Upper lobe of right lung (tissue), 1 donor: ENCODE measurements around the gene CXCL8. TPM values are rescaled to one million over a fixed set of nuclear protein-coding genes. Genes with fewer than 3 reads are reported as not detected.
A peak's percentile ranks its signal among the peaks of the same experiment; 100 is the strongest.
"Not testable (repeated sequence)": the region's sequence is repeated elsewhere in the genome, so short reads cannot be mapped to it uniquely, and the experiment has no call there.

ENCODE experiments used
- ATAC-seq: fragments of 200-7000 bp; cut with Tn5 transposase; one replicate; pipeline ENCODE4 v1.9.1; 2020; ENCODE audit warnings: mild to moderate bottlenecking, moderate library complexity
- DNase-seq: peaks from one replicate; pipeline ENCODE4 v3.0.0-alpha.2; 2020
- H3K27ac ChIP-seq: fragments of 200-600 bp; one replicate; pipeline ENCODE4 v1.8.0; 2022
- H3K27me3 ChIP-seq: fragments of 200-600 bp; one replicate; pipeline ENCODE4 v1.8.0; 2022; ENCODE audit warnings: mild to moderate bottlenecking
- H3K36me3 ChIP-seq: fragments of 200-600 bp; one replicate; pipeline ENCODE4 v1.8.0; 2022
- H3K4me1 ChIP-seq: fragments of 200-600 bp; one replicate; pipeline ENCODE4 v1.8.0; 2022
- H3K4me3 ChIP-seq: fragments of 200-600 bp; one replicate; pipeline ENCODE4 v1.8.0; 2022; ENCODE audit warnings: mild to moderate bottlenecking
- H3K9me3 ChIP-seq: fragments of 200-600 bp; one replicate; pipeline ENCODE4 v1.8.0; 2022
- intact Hi-C: fragments of 100-400 bp; cut with DNase I; formaldehyde crosslinking; loops from one replicate; pipeline ENCODE4 v1.11.0; 2022
- long read RNA-seq: library from polyadenylated mRNA; unstranded; transcript quantifications from one replicate; pipeline ENCODE4 v2.0.0, GENCODE V29; 2021
- total RNA-seq: library from RNA; stranded (reverse); fragmentation: NEBNext Ultra II Directional; extraction: Animal tissue kit (Norgen Biotek cat#: 25700); gene quantifications from one replicate; pipeline ENCODE4 v1.2.1, GENCODE V29; 2021
- TF ChIP-seq, protein P1 (sequence below): fragments of 200-600 bp; IDR thresholded peaks from one replicate; pipeline ENCODE4 v1.8.0; 2022; ENCODE audit warnings: antibody characterized with exemption
- donor health status: DM: no; HTN: yes; CAD: no; lungs with severe emphysema.

Gene CXCL8
- total RNA-seq = 10.7 TPM
- long read RNA-seq, transcript CXCL8-201 (4 exons, 1,705 nt) = major isoform, 5 of 6 reads
- long read RNA-seq, partial matches to known transcripts = 0 of 6 reads
- long read RNA-seq, other reads (novel, unspliced or antisense) = 1 of 6 reads

DNA sequence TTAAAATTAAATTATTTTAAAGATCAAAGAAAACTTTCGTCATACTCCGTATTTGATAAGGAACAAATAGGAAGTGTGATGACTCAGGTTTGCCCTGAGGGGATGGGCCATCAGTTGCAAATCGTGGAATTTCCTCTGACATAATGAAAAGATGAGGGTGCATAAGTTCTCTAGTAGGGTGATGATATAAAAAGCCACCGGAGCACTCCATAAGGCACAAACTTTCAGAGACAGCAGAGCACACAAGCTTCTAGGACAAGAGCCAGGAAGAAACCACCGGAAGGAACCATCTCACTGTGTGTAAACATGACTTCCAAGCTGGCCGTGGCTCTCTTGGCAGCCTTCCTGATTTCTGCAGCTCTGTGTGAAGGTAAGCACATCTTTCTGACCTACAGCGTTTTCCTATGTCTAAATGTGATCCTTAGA is at the start of gene CXCL8:
CXCL8 (plus strand) TSS at position 217 of the 426 bp plus-strand sequence; CDS start at position 307, 90 bp downstream.
- Histone ChIP-seq H3K27me3 (no peaks in the 10 kb centered on the region), H3K36me3 (no peaks in the 10 kb centered on the region), H3K4me3 (no peak within 1 kb of the TSS), H3K9me3 (no peaks in the 10 kb centered on the region), H3K27ac (no peak within 1 kb of the TSS), H3K4me1 (peaks cover 21% of the 10 kb centered on the region)
- no peak for DNase-seq
- intact Hi-C loops = no loop called here
- TF ChIP-seq, protein P1, sequence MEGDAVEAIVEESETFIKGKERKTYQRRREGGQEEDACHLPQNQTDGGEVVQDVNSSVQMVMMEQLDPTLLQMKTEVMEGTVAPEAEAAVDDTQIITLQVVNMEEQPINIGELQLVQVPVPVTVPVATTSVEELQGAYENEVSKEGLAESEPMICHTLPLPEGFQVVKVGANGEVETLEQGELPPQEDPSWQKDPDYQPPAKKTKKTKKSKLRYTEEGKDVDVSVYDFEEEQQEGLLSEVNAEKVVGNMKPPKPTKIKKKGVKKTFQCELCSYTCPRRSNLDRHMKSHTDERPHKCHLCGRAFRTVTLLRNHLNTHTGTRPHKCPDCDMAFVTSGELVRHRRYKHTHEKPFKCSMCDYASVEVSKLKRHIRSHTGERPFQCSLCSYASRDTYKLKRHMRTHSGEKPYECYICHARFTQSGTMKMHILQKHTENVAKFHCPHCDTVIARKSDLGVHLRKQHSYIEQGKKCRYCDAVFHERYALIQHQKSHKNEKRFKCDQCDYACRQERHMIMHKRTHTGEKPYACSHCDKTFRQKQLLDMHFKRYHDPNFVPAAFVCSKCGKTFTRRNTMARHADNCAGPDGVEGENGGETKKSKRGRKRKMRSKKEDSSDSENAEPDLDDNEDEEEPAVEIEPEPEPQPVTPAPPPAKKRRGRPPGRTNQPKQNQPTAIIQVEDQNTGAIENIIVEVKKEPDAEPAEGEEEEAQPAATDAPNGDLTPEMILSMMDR = no peak
- peak; percentile 89 for ATAC-seq

DNA sequence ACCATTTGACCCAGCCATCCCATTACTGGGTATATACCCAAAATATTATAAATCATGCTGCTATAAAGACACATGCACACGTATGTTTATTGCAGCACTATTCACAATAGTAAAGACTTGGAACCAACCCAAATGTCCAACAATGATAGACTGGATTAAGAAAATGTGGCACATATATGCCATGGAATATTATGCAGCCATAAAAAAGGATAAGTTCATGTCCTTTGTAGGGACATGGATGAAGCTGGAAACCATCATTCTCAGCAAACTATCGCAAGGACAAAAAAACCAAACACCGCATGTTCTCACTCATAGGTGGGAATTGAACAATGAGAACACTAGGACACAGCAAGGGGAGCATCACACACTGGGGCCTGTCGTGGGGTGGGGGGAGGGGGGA is 49.2 kb upstream of the CXCL8 start:
- H3K27ac ChIP-seq, intact Hi-C loops, H3K27me3 ChIP-seq, DNase-seq, H3K4me1 ChIP-seq, H3K4me3 ChIP-seq, ATAC-seq, H3K36me3 ChIP-seq, H3K9me3 ChIP-seq: not testable (repeated sequence)

DNA sequence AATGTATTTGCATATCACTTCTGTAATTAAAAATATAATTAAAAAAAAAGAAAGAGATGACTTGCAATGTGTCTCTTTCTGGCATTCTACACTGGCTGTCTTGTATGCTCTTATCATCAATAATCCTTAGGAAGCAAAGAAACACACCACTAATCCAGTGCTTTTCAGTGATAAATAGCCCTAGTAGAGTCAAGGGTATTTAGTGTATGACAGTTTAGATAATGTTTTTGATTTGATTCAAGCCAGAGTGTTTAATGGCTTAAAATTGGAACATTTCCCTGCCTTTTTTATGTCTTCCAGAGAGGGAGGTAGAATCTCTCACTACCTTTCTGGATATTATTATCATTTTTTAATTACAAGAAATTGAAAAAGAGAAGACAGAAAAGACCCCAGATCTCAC is 48.6 kb upstream of the CXCL8 start:
- TF ChIP-seq, protein P1 = no peak
- H3K4me3 ChIP-seq = no peak overlapping the region

DNA sequence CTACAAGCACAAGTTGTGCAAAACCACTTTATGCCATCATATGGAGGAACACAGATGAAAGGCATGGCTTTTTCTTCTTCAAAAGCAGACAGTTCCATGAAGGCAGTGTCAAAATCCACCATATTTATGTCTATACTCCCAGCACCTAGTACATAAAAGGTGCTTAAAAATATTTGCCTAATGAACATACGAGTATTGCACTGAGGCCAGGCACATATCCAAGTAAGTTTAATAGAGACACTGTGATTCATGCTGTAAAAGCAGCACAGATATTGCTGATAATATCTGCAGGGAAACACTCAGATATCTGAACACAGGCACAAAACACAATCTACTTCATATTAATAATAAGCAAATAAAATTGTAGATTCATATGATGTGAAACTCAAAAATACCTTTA is 48.1 kb upstream of the CXCL8 start:
- TF ChIP-seq, protein P1 = no peak
- no peak for ATAC-seq
- no peaks in the 10 kb centered on the region for H3K27me3 ChIP-seq
- DNase-seq = no peak
- H3K27ac ChIP-seq = no peak overlapping the region
- H3K4me3 ChIP-seq = no peak overlapping the region
- H3K4me1 ChIP-seq = no peaks in the 10 kb centered on the region
- H3K9me3 ChIP-seq = no peaks in the 10 kb centered on the region
- H3K36me3 ChIP-seq = no peaks in the 10 kb centered on the region
- intact Hi-C loops = no loop called here

More for the DNA sequence above, 48.6 kb upstream of the CXCL8 start:
- Histone ChIP-seq H3K9me3 (no peaks in the 10 kb centered on the region), H3K27ac (no peak overlapping the region), H3K36me3 (no peaks in the 10 kb centered on the region), H3K27me3 (no peaks in the 10 kb centered on the region), H3K4me1 (no peaks in the 10 kb centered on the region)
- ATAC-seq (no peak), DNase-seq (no peak)
- intact Hi-C loops = no loop called here

DNA sequence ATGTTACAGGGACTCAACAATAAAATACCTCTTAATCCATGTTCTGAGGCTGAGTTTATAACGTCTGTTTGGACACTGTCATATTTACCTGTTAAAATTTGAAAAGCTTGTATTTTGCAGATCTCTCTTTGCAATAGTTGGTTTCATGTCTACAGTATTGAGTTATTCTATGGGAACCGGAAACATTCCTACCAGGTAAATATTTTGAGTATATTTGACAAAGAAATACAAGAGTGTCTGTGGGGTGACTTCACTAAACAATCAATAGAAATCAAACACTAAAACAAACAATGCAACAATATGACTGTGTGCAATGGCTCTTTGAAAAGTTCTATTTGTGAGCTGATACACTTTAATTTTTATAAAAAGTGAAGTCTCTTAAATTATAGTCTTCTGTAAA is 47.7 kb upstream of the CXCL8 start:
- H3K27ac ChIP-seq = no peak overlapping the region
- no peak overlapping the region for H3K4me3 ChIP-seq
- DNase-seq = no peak
- no peaks in the 10 kb centered on the region for H3K27me3 ChIP-seq
- ATAC-seq = no peak
- H3K36me3 ChIP-seq = no peaks in the 10 kb centered on the region
- intact Hi-C loops = no loop called here
- TF ChIP-seq, protein P1 = no peak
- H3K4me1 ChIP-seq = no peaks in the 10 kb centered on the region
- no peaks in the 10 kb centered on the region for H3K9me3 ChIP-seq

DNA sequence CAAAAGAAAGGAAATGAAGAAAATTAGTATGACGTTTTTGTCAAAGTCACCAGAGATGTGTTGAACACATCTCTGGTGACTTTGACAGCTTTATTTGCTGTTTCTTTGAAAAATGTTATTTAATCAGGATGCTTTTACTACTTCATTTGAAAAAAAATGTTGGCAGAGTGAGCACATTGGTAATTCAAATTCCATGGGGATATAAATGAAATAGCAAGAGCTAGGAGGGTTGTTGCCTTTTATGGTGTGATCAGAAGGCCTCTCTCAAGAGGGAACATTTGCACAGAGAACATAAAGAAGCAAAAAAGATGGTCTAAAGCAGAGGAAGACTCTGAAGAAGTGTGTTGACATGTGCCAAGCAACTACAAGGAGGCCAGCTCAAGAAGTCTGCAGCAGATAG is 46.6 kb upstream of the CXCL8 start:
- Histone ChIP-seq H3K27ac (no peak overlapping the region), H3K36me3 (no peaks in the 10 kb centered on the region), H3K4me3 (no peak overlapping the region), H3K27me3 (no peaks in the 10 kb centered on the region), H3K9me3 (no peaks in the 10 kb centered on the region), H3K4me1 (no peaks in the 10 kb centered on the region)
- TF ChIP-seq, protein P1 = no peak
- DNase-seq (no peak), ATAC-seq (no peak)
- intact Hi-C loops = no loop called here
